Endothelial cell of umbilical vein (primary cell): ENCODE results near the gene MINDY4. TPM values are rescaled to one million over a fixed set of nuclear protein-coding genes. Genes with fewer than 3 reads are reported as not detected.

Experiments
- BruUV-seq: library from RNA; stranded (reverse); fragments of 400-500 nt; replicated peaks from 2 replicates; lab custom pipeline; 2021; lab: Mats Ljungman, UMichigan
- CTCF ChIA-PET: fragments of 300-600, 350-600 bp; sonication (Branson Sonifier 250); formaldehyde crosslinking; loops from one replicate; lab custom pipeline; 2021; ENCODE audit warnings: antibody characterized with exemption, inconsistent platforms; lab: Charles Lee
- POLR2A ChIA-PET: fragments of 300-600, 350-600 bp; sonication (Branson Sonifier 250); formaldehyde crosslinking; loops from one replicate; lab custom pipeline; 2021; ENCODE audit warnings: antibody characterized with exemption, inconsistent platforms; lab: Charles Lee
- DNase-seq: peaks from one replicate; pipeline ENCODE4 v3.0.0-alpha.2; 2011; ENCODE audit warnings: low read depth, low spot score
- FAIRE-seq: peaks from 2 replicates; lab custom pipeline; 2011; peaks lifted over from hg19 to GRCh38; lab: Jason Lieb, UNC
- H2AFZ ChIP-seq: 2 replicates; pipeline ENCODE4 v1.6.0; 2012; ENCODE audit warnings: low read depth, low read length, control low read depth, inconsistent platforms
- H3K27ac ChIP-seq: 2 replicates; pipeline ENCODE4 v1.5.1; 2011; ENCODE audit warnings: low read depth, mild to moderate bottlenecking, control low read depth, low read length, moderate library complexity; ENCODE audit not compliant: insufficient read depth
- H3K27me3 ChIP-seq, 2 experiments: 2 replicates each; pipeline versions ENCODE4 v1.6.0 to v1.6.1; 2011; ENCODE audit warnings: low read length in 2 of 2, mixed read lengths in 1 of 2; ENCODE audit not compliant: control insufficient read depth in 2 of 2, insufficient read depth in 2 of 2
- H3K36me3 ChIP-seq, 2 experiments: 2 replicates in 1 of 2; 3 replicates in 1 of 2; pipeline ENCODE4 v1.5.1; 2011; ENCODE audit warnings: low read length in 2 of 2, mild to moderate bottlenecking in 1 of 2, moderate library complexity in 1 of 2; ENCODE audit not compliant: control insufficient read depth in 2 of 2, insufficient read depth in 2 of 2; ENCODE audit errors: extremely low read depth in 1 of 2
- H3K4me1 ChIP-seq: 3 replicates; pipeline ENCODE4 v1.5.1; 2011; ENCODE audit warnings: mild to moderate bottlenecking, low read length; ENCODE audit not compliant: control insufficient read depth, insufficient read depth; ENCODE audit errors: extremely low read depth
- H3K4me2 ChIP-seq: 2 replicates; pipeline ENCODE4 v1.6.1; 2011; ENCODE audit warnings: low read length, control low read depth, mixed read lengths; ENCODE audit not compliant: insufficient read depth
- H3K4me3 ChIP-seq, 3 experiments: fragments of 200-600 bp in 1 of 3; sonication (generic), shearing (Covaris generic) in 1 of 3; replicated peaks in 1 of 3; 2 replicates each; pipeline ENCODE4 v1.5.1; 2011 to 2016; ENCODE audit warnings: control low read depth in 3 of 3, low read length in 3 of 3, mild to moderate bottlenecking in 2 of 3, inconsistent platforms in 1 of 3, low read depth in 1 of 3, moderate library complexity in 1 of 3; ENCODE audit not compliant: insufficient read depth in 1 of 3
- H3K79me2 ChIP-seq: 2 replicates; pipeline ENCODE4 v1.6.0; 2012; ENCODE audit warnings: low read length, inconsistent platforms; ENCODE audit not compliant: control insufficient read depth, insufficient read depth
- H3K9ac ChIP-seq: replicated peaks from 2 replicates; pipeline ENCODE3; 2011; ENCODE audit warnings: low read length, control low read depth; ENCODE audit not compliant: insufficient read depth; ENCODE audit errors: extremely low read depth
- H3K9me1 ChIP-seq: replicated peaks from 3 replicates; pipeline ENCODE4 v1.6.0; 2011; ENCODE audit warnings: mild to moderate bottlenecking, low read length; ENCODE audit not compliant: control insufficient read depth, insufficient read depth; ENCODE audit errors: extremely low read depth
- H3K9me3 ChIP-seq: replicated peaks from 2 replicates; pipeline ENCODE4 v1.5.1; 2012; ENCODE audit warnings: low read length, inconsistent platforms; ENCODE audit not compliant: control insufficient read depth, insufficient read depth
- H4K20me1 ChIP-seq: replicated peaks from 2 replicates; pipeline ENCODE3; 2011; ENCODE audit warnings: mild to moderate bottlenecking, low read length; ENCODE audit not compliant: control insufficient read depth, insufficient read depth; ENCODE audit errors: extremely low read depth
- EZH2 ChIP-seq: IDR thresholded peaks from 2 replicates; pipeline ENCODE4 v1.6.1; 2012; ENCODE audit warnings: borderline replicate concordance, low read depth, mild to moderate bottlenecking, moderate library complexity, low read length, inconsistent platforms; ENCODE audit not compliant: severe bottlenecking
- FOS ChIP-seq: IDR thresholded peaks from 2 replicates; pipeline ENCODE4 v1.6.1; 2011; ENCODE audit warnings: mild to moderate bottlenecking, low read length, moderate library complexity, borderline replicate concordance; ENCODE audit not compliant: insufficient read depth
- GATA2 ChIP-seq: IDR thresholded peaks from 2 replicates; pipeline ENCODE4 v1.7.0; 2011; ENCODE audit warnings: low read depth, mild to moderate bottlenecking, moderate library complexity, mixed read lengths, low read length; ENCODE audit not compliant: insufficient read length, insufficient read depth
- MAX ChIP-seq: IDR thresholded peaks from 2 replicates; pipeline ENCODE4 v1.6.1; 2011; ENCODE audit not compliant: insufficient read depth, insufficient read length
- MYC ChIP-seq: IDR thresholded peaks from one replicate; pipeline ENCODE4 v1.6.1; 2011; ENCODE audit warnings: mild to moderate bottlenecking, low read depth, low read length
- POLR2AphosphoS5 ChIP-seq: IDR thresholded peaks from 2 replicates; pipeline ENCODE4 v1.6.1; 2012; ENCODE audit warnings: low read depth, mild to moderate bottlenecking, control low read depth, low read length, moderate library complexity; ENCODE audit not compliant: insufficient read depth
- dilution Hi-C: fragments of 300-500 bp; cut with MboI; formaldehyde crosslinking; loops from one replicate; pipeline ENCODE4 v1.15.0; 2019; ENCODE audit warnings: low sequenced_read_pairs; ENCODE audit not compliant: extremely low pct_ligation_motif_present
- intact Hi-C: fragments of 100-400 bp; cut with micrococcal nuclease; formaldehyde crosslinking; loops from one replicate; pipeline ENCODE4 v1.10.0; 2022
- polyA plus RNA-seq, 4 experiments: library from polyadenylated mRNA; depleted of rRNA in 3 of 4; stranded (reverse) in 3 of 4; unstranded in 1 of 4; fragments of >200 nt; gene quantifications; 2 replicates each; pipeline versions ENCODE4 v1.2.1 to v1.2.3, GENCODE V29; 2011 to 2012; ENCODE audit warnings: missing spikeins in 1 of 4
- total RNA-seq: library from RNA; stranded (reverse); gene quantifications from 2 replicates; pipeline ENCODE4 v1.2.3, GENCODE V29; 2021
- TF ChIP-seq, protein P1 (sequence below), 2 donors: IDR thresholded peaks; 1 replicate in 1 of 2; 2 replicates in 1 of 2; pipeline ENCODE4 v1.5.1; 2011; ENCODE audit warnings: low read length in 2 of 2, mild to moderate bottlenecking in 2 of 2, moderate library complexity in 2 of 2, control low read depth in 1 of 2, inconsistent platforms in 1 of 2, low read depth in 1 of 2; ENCODE audit not compliant: insufficient read depth in 1 of 2; ENCODE audit errors: extremely low read depth in 1 of 2

Gene MINDY4
- total and polyA plus RNA-seq, 2 donors (not counting 3 experiments of a cell fraction or from before 2014, with no cell fraction given) = 2.2 to 4.7 TPM

DNA sequence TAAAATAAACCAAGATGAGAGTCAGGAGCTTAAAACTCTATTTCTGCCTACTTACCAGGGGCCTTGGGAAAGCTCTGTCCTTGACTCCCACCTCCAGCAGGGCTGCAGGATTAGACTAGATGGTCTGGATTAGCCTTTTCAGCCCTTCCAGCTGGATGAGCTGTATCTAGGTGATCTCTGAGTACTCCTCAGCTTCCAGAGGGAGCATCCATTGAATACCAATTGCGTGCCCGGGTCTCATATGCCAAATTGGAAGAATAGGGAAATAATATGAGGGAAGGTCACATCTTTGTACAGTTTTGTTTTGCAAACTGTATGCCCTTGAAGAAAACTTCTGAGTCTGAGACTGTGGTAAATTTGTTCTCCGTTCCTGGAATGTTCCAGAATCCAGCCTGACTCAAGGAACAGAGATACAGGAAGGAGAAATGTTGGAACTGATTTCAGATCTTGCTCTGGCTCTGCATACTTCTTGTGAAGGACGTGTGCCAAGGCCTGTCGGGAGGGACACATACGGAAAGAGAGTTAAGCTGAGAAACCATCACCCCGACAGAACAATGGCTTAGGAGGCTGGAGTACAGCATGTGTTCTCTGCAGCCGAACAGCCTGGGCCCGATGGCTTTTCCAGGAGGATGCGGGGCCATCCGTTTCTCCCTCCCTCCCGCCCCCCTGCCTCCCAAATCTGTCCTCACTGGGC, 44.9 kb downstream of the MINDY4 start:
- no peaks in the 10 kb centered on the region for H3K9me1 ChIP-seq
- DNase-seq (peak; percentile 56), FAIRE-seq (no peak)
- no peaks in the 10 kb centered on the region for H3K36me3 ChIP-seq
- dilution Hi-C loops (no loop called here), intact Hi-C loops (no loop called here)
- H3K27me3 ChIP-seq = peaks cover 0 to 2% of the 10 kb centered on the region in 2 experiments
- no peak overlapping the region for H3K9ac ChIP-seq
- TF ChIP-seq MAX = no peak
- H3K79me2 ChIP-seq = no peaks in the 10 kb centered on the region
- no peaks in the 10 kb centered on the region for H3K9me3 ChIP-seq
- POLR2A ChIA-PET = no interaction called here
- H2AFZ ChIP-seq = no peak overlapping the region
- H3K27ac ChIP-seq = no peak overlapping the region
- H3K4me1 ChIP-seq = no peaks in the 10 kb centered on the region
- CTCF ChIA-PET = interaction anchor here (1.0 to 1.6 kb wide), 3 partner anchors 12 to 123 kb away, joined by 3 to 5 read pairs (median 4); no protein-coding TSS in a partner anchor
- H3K4me2 ChIP-seq = no peak overlapping the region
- BruUV-seq = no TSS peak
- H4K20me1 ChIP-seq = no peaks in the 10 kb centered on the region
- no peak overlapping the region for H3K4me3 ChIP-seq

DNA sequence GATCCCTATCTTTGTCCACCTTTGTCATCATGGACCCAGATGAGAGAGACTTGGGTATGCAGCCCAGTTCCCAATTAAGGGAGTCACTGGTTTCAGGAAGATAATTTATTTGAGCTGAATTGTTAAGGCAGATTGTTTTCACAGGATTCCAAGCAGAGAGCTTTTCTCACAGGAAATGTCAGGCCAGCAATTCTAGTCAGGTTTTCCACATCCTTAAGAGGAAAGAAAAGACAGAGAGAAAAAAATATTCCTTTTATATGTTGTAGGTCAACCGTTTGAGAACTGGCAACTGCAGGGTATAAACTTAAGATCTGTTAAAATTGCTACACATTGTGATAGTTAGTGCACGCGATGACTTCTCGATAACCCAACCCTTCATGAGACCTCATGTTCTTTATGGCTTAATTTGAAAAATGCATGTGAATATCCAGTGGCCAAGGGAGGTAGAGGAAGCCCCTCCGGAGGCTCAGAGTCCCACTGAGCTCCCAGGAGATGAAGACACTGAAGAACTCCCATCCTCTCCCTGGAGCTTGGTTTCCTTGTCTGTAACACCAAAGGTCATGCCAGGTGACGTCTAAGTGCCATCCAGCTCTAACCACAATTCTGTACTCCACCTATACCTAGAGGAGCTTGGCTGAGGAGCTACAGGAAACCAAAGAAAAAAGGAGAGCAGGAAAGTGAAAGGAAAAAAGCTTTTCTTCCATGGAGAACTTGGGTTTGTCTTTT, 45.6 kb downstream of the MINDY4 start:
- FAIRE-seq = no peak
- no peaks in the 10 kb centered on the region for H3K79me2 ChIP-seq
- ChIA-PET POLR2A (interaction anchor here (0.5 to 0.7 kb wide), 2 partner anchors 29 to 69 kb away, joined by 3 to 4 read pairs; no protein-coding TSS in a partner anchor), CTCF (interaction anchor here (0.6 to 1.6 kb wide), 4 partner anchors 13 to 1821 kb away, joined by 3 to 5 read pairs (median 4); no protein-coding TSS in a partner anchor)
- H3K27ac ChIP-seq = no peak overlapping the region
- TF ChIP-seq FOS (no peak), MAX (no peak), MYC (no peak), GATA2 (no peak), POLR2AphosphoS5 (no peak), EZH2 (no peak)
- TF ChIP-seq, protein P1, sequence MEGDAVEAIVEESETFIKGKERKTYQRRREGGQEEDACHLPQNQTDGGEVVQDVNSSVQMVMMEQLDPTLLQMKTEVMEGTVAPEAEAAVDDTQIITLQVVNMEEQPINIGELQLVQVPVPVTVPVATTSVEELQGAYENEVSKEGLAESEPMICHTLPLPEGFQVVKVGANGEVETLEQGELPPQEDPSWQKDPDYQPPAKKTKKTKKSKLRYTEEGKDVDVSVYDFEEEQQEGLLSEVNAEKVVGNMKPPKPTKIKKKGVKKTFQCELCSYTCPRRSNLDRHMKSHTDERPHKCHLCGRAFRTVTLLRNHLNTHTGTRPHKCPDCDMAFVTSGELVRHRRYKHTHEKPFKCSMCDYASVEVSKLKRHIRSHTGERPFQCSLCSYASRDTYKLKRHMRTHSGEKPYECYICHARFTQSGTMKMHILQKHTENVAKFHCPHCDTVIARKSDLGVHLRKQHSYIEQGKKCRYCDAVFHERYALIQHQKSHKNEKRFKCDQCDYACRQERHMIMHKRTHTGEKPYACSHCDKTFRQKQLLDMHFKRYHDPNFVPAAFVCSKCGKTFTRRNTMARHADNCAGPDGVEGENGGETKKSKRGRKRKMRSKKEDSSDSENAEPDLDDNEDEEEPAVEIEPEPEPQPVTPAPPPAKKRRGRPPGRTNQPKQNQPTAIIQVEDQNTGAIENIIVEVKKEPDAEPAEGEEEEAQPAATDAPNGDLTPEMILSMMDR (IDR thresholded peaks at IDR 0.05; ENCODE audit: extremely low read depth in 1 of 2, insufficient read depth in 1 of 2, low read depth in 1 of 2, low read length in 2 of 2) = no peak
- no peaks in the 10 kb centered on the region for H3K9me1 ChIP-seq
- DNase-seq = peak; percentile 73
- H2AFZ ChIP-seq = no peak overlapping the region
- no peaks in the 10 kb centered on the region for H3K4me1 ChIP-seq
- no peak overlapping the region for H3K9ac ChIP-seq
- H3K36me3 ChIP-seq = no peaks in the 10 kb centered on the region
- dilution Hi-C loops (no loop called here), intact Hi-C loops (no loop called here)
- H4K20me1 ChIP-seq = no peaks in the 10 kb centered on the region
- H3K9me3 ChIP-seq = no peaks in the 10 kb centered on the region
- no TSS peak for BruUV-seq
- no peak overlapping the region for H3K4me2 ChIP-seq
- H3K27me3 ChIP-seq = peaks cover 0 to 2% of the 10 kb centered on the region in 2 experiments
- H3K4me3 ChIP-seq = no peak overlapping the region
